HCT116 (cell line): ENCODE data around the gene ENTHD1. TPM values are rescaled to one million over a fixed set of nuclear protein-coding genes. Genes with fewer than 3 reads are reported as not detected.

Experiments
- ATAC-seq: fragments of 200-7000 bp; cut with Tn5 transposase; 2 replicates; pipeline ENCODE4 v1.9.1; 2020; ENCODE audit warnings: mild to moderate bottlenecking, moderate library complexity
- BruUV-seq: library from RNA; stranded (reverse); fragments of 400-500 nt; replicated peaks from 2 replicates; lab custom pipeline; 2021; lab: Mats Ljungman, UMichigan
- CTCF ChIA-PET: fragments of 300-600 bp; sonication (Branson Sonifier 250); formaldehyde crosslinking; loops from one replicate; lab custom pipeline; 2021; ENCODE audit warnings: antibody characterized with exemption; lab: Charles Lee
- POLR2A ChIA-PET: fragments of 300-600, 350-600 bp; sonication (Branson Sonifier 250); formaldehyde crosslinking; loops from one replicate; lab custom pipeline; 2021; ENCODE audit warnings: antibody characterized with exemption; lab: Charles Lee
- RAD21 ChIA-PET, 2 experiments: fragments of 300-600 bp; sonication (Branson Sonifier 250); formaldehyde crosslinking; loops; one replicate each; lab custom pipeline; 2023; ENCODE audit warnings: low total read pairs in 2 of 2; ENCODE audit not compliant: uncharacterized antibody in 2 of 2, unreplicated experiment in 2 of 2, low non-redundant PET in 1 of 2; lab: Charles Lee
- DNase-seq: peaks from one replicate; pipeline ENCODE4 v3.0.0-alpha.2; 2010; ENCODE audit warnings: low read depth, low spot score
- H2AFZ ChIP-seq: fragments of 200-600 bp; shearing (Covaris generic), sonication (generic); 2 replicates; pipeline ENCODE4 v1.6.1; 2017; ENCODE audit warnings: low read depth, mixed run types, mixed read lengths, antibody characterized with exemption, low read length; ENCODE audit not compliant: poor library complexity, severe bottlenecking
- H3K27ac ChIP-seq: 2 replicates; pipeline ENCODE4 v1.5.1; 2012; ENCODE audit warnings: low read depth, low read length
- H3K27me3 ChIP-seq: fragments of 200-600 bp; sonication (generic); 2 replicates; pipeline ENCODE4 v1.6.1; 2016; ENCODE audit warnings: mixed run types, low read length, mixed read lengths; ENCODE audit not compliant: insufficient read depth
- H3K36me3 ChIP-seq, 2 experiments: fragments of 200-500 bp in 1 of 2; fragments of 200-600 bp in 1 of 2; sonication (Bioruptor generic) in 1 of 2; sonication (generic) in 1 of 2; 2 replicates each; pipeline versions ENCODE4 v1.5.1 to v1.6.1; 2014 to 2016; ENCODE audit warnings: low read length in 2 of 2, inconsistent platforms in 1 of 2, mixed read lengths in 1 of 2, mixed run types in 1 of 2; ENCODE audit not compliant: insufficient read depth in 2 of 2, control insufficient read depth in 1 of 2
- H3K4me1 ChIP-seq, 2 experiments: fragments of 200-600 bp in 1 of 2; sonication (generic) in 1 of 2; 2 replicates each; pipeline versions ENCODE4 v1.5.1 to v1.6.1; 2012 to 2017; ENCODE audit warnings: low read length in 2 of 2, inconsistent platforms in 1 of 2, mild to moderate bottlenecking in 1 of 2, mixed read lengths in 1 of 2, mixed run types in 1 of 2, moderate library complexity in 1 of 2; ENCODE audit not compliant: insufficient read depth in 2 of 2, control insufficient read depth in 1 of 2
- H3K4me2 ChIP-seq: fragments of 200-600 bp; sonication (generic); 2 replicates; pipeline ENCODE4 v1.6.1; 2017; ENCODE audit warnings: mixed run types, low read length, mixed read lengths
- H3K4me3 ChIP-seq, 2 experiments: fragments of 200-600 bp in 1 of 2; sonication (generic) in 1 of 2; replicated peaks in 1 of 2; 2 replicates each; pipeline ENCODE4 v1.5.1; 2011 to 2016; ENCODE audit warnings: low read length in 2 of 2, control low read depth in 1 of 2, low read depth in 1 of 2, mild to moderate bottlenecking in 1 of 2, mixed read lengths in 1 of 2, mixed run types in 1 of 2
- H3K79me2 ChIP-seq: fragments of 200-600 bp; sonication (generic); 2 replicates; pipeline ENCODE4 v1.6.1; 2017; ENCODE audit warnings: mild to moderate bottlenecking, mixed run types, low read length, moderate library complexity, mixed read lengths; ENCODE audit not compliant: insufficient read depth
- H3K9ac ChIP-seq: fragments of 200-600 bp; sonication (generic); 2 replicates; pipeline ENCODE4 v1.6.1; 2016; ENCODE audit warnings: low read length, mixed read lengths
- H3K9me2 ChIP-seq: fragments of 200-600 bp; sonication (generic), shearing (Covaris generic); 2 replicates; pipeline ENCODE4 v1.6.1; 2017; ENCODE audit warnings: mixed run types, mild to moderate bottlenecking, moderate library complexity; ENCODE audit not compliant: insufficient read depth
- H3K9me3 ChIP-seq, 2 experiments: fragments of 200-500 bp in 1 of 2; fragments of 200-600 bp in 1 of 2; sonication (Bioruptor generic) in 1 of 2; sonication (generic) in 1 of 2; 2 replicates each; pipeline ENCODE4 v1.6.1; 2014 to 2017; ENCODE audit warnings: low read length in 2 of 2, mixed read lengths in 2 of 2, inconsistent platforms in 1 of 2, low read depth in 1 of 2, mild to moderate bottlenecking in 1 of 2, mixed run types in 1 of 2, moderate library complexity in 1 of 2; ENCODE audit not compliant: control insufficient read depth in 1 of 2, insufficient read depth in 1 of 2
- H4K20me1 ChIP-seq: fragments of 200-600 bp; sonication (generic), shearing (Covaris generic); 2 replicates; pipeline ENCODE4 v1.6.1; 2017; ENCODE audit warnings: mixed run types, mild to moderate bottlenecking, moderate library complexity; ENCODE audit not compliant: insufficient read depth
- ATF3 ChIP-seq: IDR thresholded peaks from 2 replicates; pipeline ENCODE4 v1.6.1; 2012
- CEBPB ChIP-seq: IDR thresholded peaks from 2 replicates; pipeline ENCODE4 v1.6.1; 2012; ENCODE audit warnings: low read depth
- EGR1 ChIP-seq: IDR thresholded peaks from 2 replicates; pipeline ENCODE4 v1.6.1; 2012; ENCODE audit warnings: low read depth
- ELF1 ChIP-seq: IDR thresholded peaks from 2 replicates; pipeline ENCODE4 v1.6.1; 2012; ENCODE audit warnings: low read depth, borderline replicate concordance
- EZH2phosphoT487 ChIP-seq: fragments of 200-600 bp; IDR thresholded peaks from 2 replicates; pipeline ENCODE4 v1.6.1; 2018; ENCODE audit warnings: antibody characterized with exemption, borderline replicate concordance
- FOSL1 ChIP-seq: IDR thresholded peaks from 2 replicates; pipeline ENCODE4 v1.6.1; 2012; ENCODE audit warnings: low read depth
- POLR2A ChIP-seq: IDR thresholded peaks from 2 replicates; pipeline ENCODE4 v1.7.0; 2011; ENCODE audit warnings: borderline replicate concordance; ENCODE audit not compliant: insufficient read depth, insufficient read length; ENCODE audit errors: extremely low read depth
- POLR2AphosphoS5 ChIP-seq: IDR thresholded peaks from 2 replicates; pipeline ENCODE4 v1.6.1; 2011; ENCODE audit warnings: mild to moderate bottlenecking, low read depth, low read length, moderate library complexity
- RAD21 ChIP-seq: IDR thresholded peaks from 2 replicates; pipeline ENCODE4 v1.6.1; 2012; ENCODE audit warnings: low read depth, mild to moderate bottlenecking
- SIN3A ChIP-seq: IDR thresholded peaks from 2 replicates; pipeline ENCODE4 v1.6.1; 2012; ENCODE audit warnings: low read depth
- SP1 ChIP-seq: IDR thresholded peaks from 2 replicates; pipeline ENCODE4 v1.6.1; 2012; ENCODE audit warnings: low read depth
- SRF ChIP-seq: IDR thresholded peaks from 2 replicates; pipeline ENCODE4 v1.6.1; 2012; ENCODE audit warnings: low read depth
- TCF7L2 ChIP-seq: IDR thresholded peaks from 2 replicates; pipeline ENCODE4 v1.7.0; 2011; ENCODE audit warnings: borderline replicate concordance, inconsistent platforms; ENCODE audit not compliant: insufficient read depth, insufficient read length; ENCODE audit errors: extremely low read depth
- YY1 ChIP-seq: IDR thresholded peaks from 2 replicates; pipeline ENCODE4 v1.6.1; 2011; ENCODE audit warnings: low read length, low read depth, moderate library complexity, mild to moderate bottlenecking; ENCODE audit not compliant: insufficient replicate concordance; ENCODE audit errors: extremely low read depth
- ZFX ChIP-seq: fragments of 450-650 bp; IDR thresholded peaks from 2 replicates; pipeline ENCODE4 v1.6.1; 2017
- ZNF274 ChIP-seq: fragments of 200-500 bp; sonication (Bioruptor generic); IDR thresholded peaks from 2 replicates; pipeline ENCODE4 v1.6.1; 2014; ENCODE audit warnings: mild to moderate bottlenecking, low read depth, low read length, inconsistent platforms
- intact Hi-C: fragments of 100-400 bp; cut with micrococcal nuclease; formaldehyde crosslinking; loops from 2 replicates; pipeline ENCODE4 v1.10.0; 2022
- total RNA-seq: library from RNA; stranded (reverse); gene quantifications from one replicate; pipeline ENCODE4 v1.2.1, GENCODE V29; 2021; ENCODE audit not compliant: unreplicated experiment
- TF ChIP-seq, protein P1 (sequence below): IDR thresholded peaks from 2 replicates; pipeline ENCODE4 v1.6.1; 2011; ENCODE audit warnings: mild to moderate bottlenecking, low read length, moderate library complexity; ENCODE audit not compliant: insufficient replicate concordance; ENCODE audit errors: extremely low read depth
- TF ChIP-seq, protein P2 (sequence below): IDR thresholded peaks from 2 replicates; pipeline ENCODE4 v1.6.1; 2012; ENCODE audit warnings: low read depth
- TF ChIP-seq, protein P3 (sequence below): IDR thresholded peaks from 2 replicates; pipeline ENCODE4 v1.6.1; 2012
- TF ChIP-seq, protein P4 (sequence below), 3 experiments: fragments of 200-600 bp in 1 of 3; sonication (generic) in 1 of 3; IDR thresholded peaks in 2 of 3; conservative IDR thresholded peaks in 1 of 3; 2 replicates each; pipeline ENCODE4 v1.5.1; 2012 to 2017; ENCODE audit warnings: low read depth in 2 of 3, low read length in 2 of 3, antibody characterized with exemption in 1 of 3, borderline replicate concordance in 1 of 3, control low read depth in 1 of 3, mild to moderate bottlenecking in 1 of 3, mixed read lengths in 1 of 3, mixed run types in 1 of 3, moderate library complexity in 1 of 3; ENCODE audit not compliant: insufficient read depth in 1 of 3

ENTHD1 gene
- total RNA-seq, 1 experiment from 2014 or later = not detected

GRCh38 chr22:39710380-39711150, 183.0 kb downstream of the ENTHD1 start:
- DNase-seq (no peak), ATAC-seq (no peak)
- no peaks in the 10 kb centered on the region for H3K36me3 ChIP-seq
- TF ChIP-seq, protein P1, sequence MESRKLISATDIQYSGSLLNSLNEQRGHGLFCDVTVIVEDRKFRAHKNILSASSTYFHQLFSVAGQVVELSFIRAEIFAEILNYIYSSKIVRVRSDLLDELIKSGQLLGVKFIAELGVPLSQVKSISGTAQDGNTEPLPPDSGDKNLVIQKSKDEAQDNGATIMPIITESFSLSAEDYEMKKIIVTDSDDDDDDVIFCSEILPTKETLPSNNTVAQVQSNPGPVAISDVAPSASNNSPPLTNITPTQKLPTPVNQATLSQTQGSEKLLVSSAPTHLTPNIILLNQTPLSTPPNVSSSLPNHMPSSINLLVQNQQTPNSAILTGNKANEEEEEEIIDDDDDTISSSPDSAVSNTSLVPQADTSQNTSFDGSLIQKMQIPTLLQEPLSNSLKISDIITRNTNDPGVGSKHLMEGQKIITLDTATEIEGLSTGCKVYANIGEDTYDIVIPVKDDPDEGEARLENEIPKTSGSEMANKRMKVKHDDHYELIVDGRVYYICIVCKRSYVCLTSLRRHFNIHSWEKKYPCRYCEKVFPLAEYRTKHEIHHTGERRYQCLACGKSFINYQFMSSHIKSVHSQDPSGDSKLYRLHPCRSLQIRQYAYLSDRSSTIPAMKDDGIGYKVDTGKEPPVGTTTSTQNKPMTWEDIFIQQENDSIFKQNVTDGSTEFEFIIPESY = no peak
- TF ChIP-seq SRF = no peak
- TF ChIP-seq RAD21 = no peak
- no peak for TF ChIP-seq CEBPB
- TF ChIP-seq, protein P2, sequence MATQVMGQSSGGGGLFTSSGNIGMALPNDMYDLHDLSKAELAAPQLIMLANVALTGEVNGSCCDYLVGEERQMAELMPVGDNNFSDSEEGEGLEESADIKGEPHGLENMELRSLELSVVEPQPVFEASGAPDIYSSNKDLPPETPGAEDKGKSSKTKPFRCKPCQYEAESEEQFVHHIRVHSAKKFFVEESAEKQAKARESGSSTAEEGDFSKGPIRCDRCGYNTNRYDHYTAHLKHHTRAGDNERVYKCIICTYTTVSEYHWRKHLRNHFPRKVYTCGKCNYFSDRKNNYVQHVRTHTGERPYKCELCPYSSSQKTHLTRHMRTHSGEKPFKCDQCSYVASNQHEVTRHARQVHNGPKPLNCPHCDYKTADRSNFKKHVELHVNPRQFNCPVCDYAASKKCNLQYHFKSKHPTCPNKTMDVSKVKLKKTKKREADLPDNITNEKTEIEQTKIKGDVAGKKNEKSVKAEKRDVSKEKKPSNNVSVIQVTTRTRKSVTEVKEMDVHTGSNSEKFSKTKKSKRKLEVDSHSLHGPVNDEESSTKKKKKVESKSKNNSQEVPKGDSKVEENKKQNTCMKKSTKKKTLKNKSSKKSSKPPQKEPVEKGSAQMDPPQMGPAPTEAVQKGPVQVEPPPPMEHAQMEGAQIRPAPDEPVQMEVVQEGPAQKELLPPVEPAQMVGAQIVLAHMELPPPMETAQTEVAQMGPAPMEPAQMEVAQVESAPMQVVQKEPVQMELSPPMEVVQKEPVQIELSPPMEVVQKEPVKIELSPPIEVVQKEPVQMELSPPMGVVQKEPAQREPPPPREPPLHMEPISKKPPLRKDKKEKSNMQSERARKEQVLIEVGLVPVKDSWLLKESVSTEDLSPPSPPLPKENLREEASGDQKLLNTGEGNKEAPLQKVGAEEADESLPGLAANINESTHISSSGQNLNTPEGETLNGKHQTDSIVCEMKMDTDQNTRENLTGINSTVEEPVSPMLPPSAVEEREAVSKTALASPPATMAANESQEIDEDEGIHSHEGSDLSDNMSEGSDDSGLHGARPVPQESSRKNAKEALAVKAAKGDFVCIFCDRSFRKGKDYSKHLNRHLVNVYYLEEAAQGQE = no peak
- TF ChIP-seq ELF1 = no peak
- no peak for TF ChIP-seq SIN3A
- no peak for TF ChIP-seq POLR2AphosphoS5
- no peak for TF ChIP-seq ZNF274
- TF ChIP-seq FOSL1 = no peak
- TF ChIP-seq YY1 = no peak
- TF ChIP-seq TCF7L2 = no peak
- no peak for TF ChIP-seq POLR2A
- no peak for TF ChIP-seq ZFX
- TF ChIP-seq EGR1 = no peak
- no peak for TF ChIP-seq SP1
- TF ChIP-seq ATF3 = no peak
- TF ChIP-seq, protein P3, sequence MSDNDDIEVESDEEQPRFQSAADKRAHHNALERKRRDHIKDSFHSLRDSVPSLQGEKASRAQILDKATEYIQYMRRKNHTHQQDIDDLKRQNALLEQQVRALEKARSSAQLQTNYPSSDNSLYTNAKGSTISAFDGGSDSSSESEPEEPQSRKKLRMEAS = no peak
- no peak for TF ChIP-seq EZH2phosphoT487
- TF ChIP-seq, protein P4, sequence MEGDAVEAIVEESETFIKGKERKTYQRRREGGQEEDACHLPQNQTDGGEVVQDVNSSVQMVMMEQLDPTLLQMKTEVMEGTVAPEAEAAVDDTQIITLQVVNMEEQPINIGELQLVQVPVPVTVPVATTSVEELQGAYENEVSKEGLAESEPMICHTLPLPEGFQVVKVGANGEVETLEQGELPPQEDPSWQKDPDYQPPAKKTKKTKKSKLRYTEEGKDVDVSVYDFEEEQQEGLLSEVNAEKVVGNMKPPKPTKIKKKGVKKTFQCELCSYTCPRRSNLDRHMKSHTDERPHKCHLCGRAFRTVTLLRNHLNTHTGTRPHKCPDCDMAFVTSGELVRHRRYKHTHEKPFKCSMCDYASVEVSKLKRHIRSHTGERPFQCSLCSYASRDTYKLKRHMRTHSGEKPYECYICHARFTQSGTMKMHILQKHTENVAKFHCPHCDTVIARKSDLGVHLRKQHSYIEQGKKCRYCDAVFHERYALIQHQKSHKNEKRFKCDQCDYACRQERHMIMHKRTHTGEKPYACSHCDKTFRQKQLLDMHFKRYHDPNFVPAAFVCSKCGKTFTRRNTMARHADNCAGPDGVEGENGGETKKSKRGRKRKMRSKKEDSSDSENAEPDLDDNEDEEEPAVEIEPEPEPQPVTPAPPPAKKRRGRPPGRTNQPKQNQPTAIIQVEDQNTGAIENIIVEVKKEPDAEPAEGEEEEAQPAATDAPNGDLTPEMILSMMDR (IDR thresholded peaks at IDR 0.05 in 2 of 3, conservative IDR thresholded peaks at IDR 0.05 in 1 of 3; ENCODE audit: borderline replicate concordance in 1 of 3, insufficient read depth in 1 of 3, low read depth in 2 of 3, low read length in 2 of 3) = no peak
- no peak overlapping the region for H2AFZ ChIP-seq
- intact Hi-C loops = no loop called here
- no peaks in the 10 kb centered on the region for H4K20me1 ChIP-seq
- no peaks in the 10 kb centered on the region for H3K9me2 ChIP-seq
- peaks cover 13% of the 10 kb centered on the region for H3K27me3 ChIP-seq
- H3K4me3 ChIP-seq = no peak overlapping the region
- RAD21 ChIA-PET = no interaction called here
- POLR2A ChIA-PET = no interaction called here
- CTCF ChIA-PET = no interaction called here
- H3K79me2 ChIP-seq = no peaks in the 10 kb centered on the region
- H3K27ac ChIP-seq = no peak overlapping the region
- no peaks in the 10 kb centered on the region for H3K9me3 ChIP-seq
- no peaks in the 10 kb centered on the region for H3K4me1 ChIP-seq
- H3K4me2 ChIP-seq = no peak overlapping the region
- no peak overlapping the region for H3K9ac ChIP-seq
- no TSS peak for BruUV-seq
